GM13976 (cell line): ENCODE data around the gene TMEM81.

Source experiments
- DNase-seq: peaks from one replicate; pipeline ENCODE4 v3.0.0; 2012; ENCODE audit warnings: low spot score
- CTCF ChIP-seq: IDR thresholded peaks from 2 replicates; pipeline ENCODE4 v1.5.1; 2012; ENCODE audit warnings: borderline replicate concordance, mild to moderate bottlenecking; ENCODE audit not compliant: insufficient read depth; ENCODE audit errors: extremely low read depth, missing control alignments, control extremely low read depth
- in situ Hi-C: fragments of 300-500 bp; cut with MboI; formaldehyde crosslinking; loops from one replicate; pipeline ENCODE4 v1.12.0; 2022; ENCODE audit warnings: low sequenced_read_pairs, mixed read lengths, inconsistent platforms; ENCODE audit not compliant: unreplicated experiment

The TMEM81 gene

DNA sequence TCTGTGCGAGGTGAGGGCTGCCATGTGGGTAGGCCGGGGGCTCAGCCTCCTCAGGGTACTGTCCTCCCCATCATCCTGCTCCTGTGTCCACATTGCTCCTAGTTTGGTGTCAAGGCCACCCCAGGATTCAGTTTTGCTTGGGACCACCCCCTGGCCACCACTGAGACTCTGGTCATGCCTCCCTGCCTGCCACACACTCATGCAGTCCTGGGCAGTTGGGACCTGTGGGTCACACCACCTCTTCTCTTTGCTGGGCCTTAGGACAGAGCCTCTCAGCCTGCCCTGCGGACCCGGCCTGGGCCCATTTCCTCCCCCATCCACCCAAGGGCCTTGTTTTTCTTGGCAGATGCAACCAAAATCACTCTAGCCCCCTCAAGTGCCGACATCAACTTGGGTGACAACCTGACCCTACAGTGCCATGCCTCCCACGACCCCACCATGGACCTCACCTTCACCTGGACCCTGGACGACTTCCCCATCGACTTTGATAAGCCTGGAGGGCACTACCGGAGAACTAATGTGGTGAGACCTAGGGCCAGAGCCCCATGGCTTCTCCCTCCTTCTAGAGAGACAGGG lies 19.4 kb downstream of the TMEM81 start:
- no peak for DNase-seq
- TF ChIP-seq CTCF: no peak
- in situ Hi-C loops: no loop called here

GRCh38 chr1:205064301-205064700 lies 20.0 kb downstream of the TMEM81 start:
- in situ Hi-C loops: no loop called here
- no peak for TF ChIP-seq CTCF
- no peak for DNase-seq

DNA sequence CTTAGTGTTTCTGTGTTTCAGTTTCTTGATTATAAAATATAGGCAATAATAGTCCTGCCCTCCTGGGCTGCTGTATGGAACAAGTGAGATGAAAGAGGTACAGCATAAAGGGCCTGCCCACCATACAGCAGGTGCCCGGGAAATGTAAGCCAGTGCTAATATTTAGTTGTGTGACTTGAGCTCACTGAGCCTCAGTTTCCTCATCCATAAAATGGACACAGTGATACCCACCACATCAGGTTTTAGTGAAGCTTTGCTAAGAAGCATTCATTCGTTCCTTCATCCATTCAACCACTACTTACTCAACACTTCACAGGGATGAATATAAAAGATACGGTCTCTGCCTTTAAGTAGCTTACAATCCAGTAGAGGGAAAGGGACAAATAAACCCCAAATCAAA lies 21.4 kb downstream of the TMEM81 start:
- DNase-seq: no peak
- in situ Hi-C loops: no loop called here
- TF ChIP-seq CTCF: no peak

DNA sequence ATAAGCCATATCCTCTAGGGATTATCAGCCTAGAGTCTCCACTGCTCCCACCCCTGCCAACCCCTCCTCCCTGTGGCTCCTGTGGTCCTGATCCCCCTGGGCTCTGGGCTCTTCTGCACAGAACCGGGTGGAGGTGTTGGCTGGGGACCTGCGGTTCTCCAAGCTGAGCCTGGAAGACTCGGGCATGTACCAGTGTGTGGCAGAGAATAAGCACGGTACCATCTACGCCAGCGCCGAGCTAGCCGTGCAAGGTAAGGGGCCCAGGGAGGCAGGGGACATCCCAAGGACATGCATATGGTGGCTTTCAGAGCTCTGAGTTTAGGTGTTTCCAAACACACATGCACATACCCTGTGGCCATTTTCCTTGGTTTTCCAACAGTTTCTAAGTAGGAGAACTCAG lies 21.9 kb downstream of the TMEM81 start:
- no peak for DNase-seq
- in situ Hi-C loops: no loop called here
- no peak for TF ChIP-seq CTCF

DNA sequence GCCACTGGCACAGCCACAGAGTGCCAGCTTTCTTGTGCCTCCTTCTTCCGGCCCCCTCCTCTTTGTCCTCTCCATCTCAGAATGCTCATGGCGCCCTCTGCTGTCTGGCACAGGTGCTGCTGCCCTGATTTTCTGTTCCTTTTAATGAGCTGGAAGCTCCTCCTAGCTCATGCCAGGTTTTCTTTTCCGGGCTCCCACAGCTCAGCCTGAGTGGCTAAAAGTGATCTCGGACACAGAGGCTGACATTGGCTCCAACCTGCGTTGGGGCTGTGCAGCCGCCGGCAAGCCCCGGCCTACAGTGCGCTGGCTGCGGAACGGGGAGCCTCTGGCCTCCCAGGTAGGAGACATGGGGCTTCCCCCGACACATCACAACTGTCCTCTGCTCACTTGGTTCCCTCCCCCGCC lies 22.6 kb downstream of the TMEM81 start:
- peak; percentile 89 for TF ChIP-seq CTCF
- in situ Hi-C loops: no loop called here
- peak; percentile 89 for DNase-seq

GRCh38 chr1:205061227-205061626 lies 23.0 kb downstream of the TMEM81 start:
- DNase-seq: no peak
- in situ Hi-C loops: no loop called here
- TF ChIP-seq CTCF: no peak

DNA sequence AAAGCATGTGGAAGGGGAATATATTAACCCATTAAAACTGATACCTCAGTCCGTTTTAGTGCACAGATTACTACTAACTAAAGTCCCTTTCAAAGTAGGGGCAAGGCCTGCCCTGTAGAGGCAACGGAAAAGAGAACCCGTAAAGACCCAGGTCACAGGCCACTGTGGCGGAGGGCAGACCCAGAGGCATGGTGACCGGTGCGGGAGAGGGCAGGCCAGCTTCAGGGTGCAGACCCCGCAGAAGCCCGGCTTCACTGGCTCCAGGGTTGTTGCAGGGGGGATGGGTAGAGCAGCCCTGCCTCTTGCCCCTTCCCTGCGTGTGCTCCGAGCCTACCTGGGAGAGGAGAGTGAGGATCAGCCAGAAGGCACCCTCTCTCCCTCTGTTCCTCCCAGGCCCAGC lies 23.5 kb downstream of the TMEM81 start:
- in situ Hi-C loops: no loop called here
- DNase-seq: peak; percentile 32
- no peak for TF ChIP-seq CTCF
